HG02840 (cell line): Measurements from ENCODE around the gene PRAMEF11.
"Not testable (repeated sequence)": the region's sequence is repeated elsewhere in the genome, so short reads cannot be mapped to it uniquely, and the experiment has no call there.

Experiments used
- ATAC-seq: cut with Tn5 transposase; IDR thresholded peaks from one replicate; pipeline ENCODE4 v1.9.1; 2021; ENCODE audit warnings: mild to moderate bottlenecking, moderate library complexity, moderate number of reproducible peaks; ENCODE audit not compliant: unreplicated experiment, low FRiP score

Gene PRAMEF11

GRCh38 chr1:12831310-12831709, at the start of gene PRAMEF11:
PRAMEF11 (minus strand) TSS chr1:12831410; CDS start chr1:12828789, 2,621 bp downstream.
- not testable (repeated sequence) for ATAC-seq

GRCh38 chr1:12878453-12878852, 47.2 kb upstream of the PRAMEF11 start:
- ATAC-seq: not testable (repeated sequence)

DNA sequence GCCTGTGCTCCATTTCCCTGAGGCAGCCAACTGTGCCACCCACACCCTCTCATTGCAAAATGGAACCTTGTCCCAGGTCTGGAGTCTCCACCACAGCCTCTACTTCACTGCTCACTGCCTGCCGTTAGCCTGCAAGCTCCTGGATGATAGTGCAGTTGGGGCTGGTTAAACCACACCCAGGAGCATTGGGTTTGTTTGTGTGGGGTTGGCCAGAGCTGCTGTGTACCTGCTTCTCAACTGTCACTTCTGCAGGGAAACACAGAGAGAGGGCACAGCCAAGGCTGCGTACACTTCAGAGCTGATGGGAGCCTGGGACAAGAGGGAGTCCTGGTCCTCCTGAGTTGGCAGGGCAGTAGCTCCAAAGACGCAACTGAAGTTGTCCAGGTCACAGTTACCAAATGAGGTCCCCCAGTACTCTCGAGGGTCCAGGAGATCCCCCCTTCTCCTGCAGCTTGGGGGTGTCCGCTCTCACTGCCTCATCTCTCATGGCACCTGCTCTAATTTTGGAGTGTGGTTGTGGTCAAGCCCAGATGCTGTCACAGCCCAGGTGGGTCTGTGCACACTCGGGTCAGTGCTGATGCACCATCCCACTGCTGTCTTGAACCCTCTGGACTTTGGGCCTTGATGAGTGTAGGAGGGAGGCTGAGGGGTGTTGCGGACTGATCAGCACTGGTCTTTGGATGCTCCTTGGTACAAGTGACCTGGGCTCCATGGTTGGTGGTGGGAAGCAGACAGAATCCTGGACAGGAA, 32.1 kb upstream of the PRAMEF11 start:
- ATAC-seq: not testable (repeated sequence)

DNA sequence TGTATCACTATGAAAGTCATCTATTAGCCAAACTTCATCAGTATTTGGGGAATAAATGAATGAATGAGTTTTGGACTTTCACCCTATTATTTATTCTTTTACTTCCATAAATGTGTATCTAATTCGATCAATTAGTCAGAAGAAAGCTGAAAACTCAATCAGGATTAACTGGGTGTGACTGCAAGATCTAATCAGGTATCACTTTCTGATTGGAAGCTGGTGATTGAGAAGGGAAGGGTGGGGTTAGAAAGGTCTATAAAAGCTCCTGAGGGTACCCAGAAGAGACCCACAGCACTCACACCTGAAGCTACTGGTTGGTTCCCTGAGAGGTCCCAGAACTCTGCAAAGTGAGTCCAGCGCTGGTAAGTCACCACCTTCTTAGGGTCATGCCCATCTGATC, 25.6 kb upstream of the PRAMEF11 start, which contains the start of gene PRAMEF2:
PRAMEF2 (plus strand) TSS at position 301 of the 400 bp plus-strand sequence. CDS start 1,924 bp downstream, outside the sequence.
- not testable (repeated sequence) for ATAC-seq

- ATAC-seq: no peak
Measured at GRCh38 chr1:12851779-12852178, 20.6 kb upstream of the PRAMEF11 start.

GRCh38 chr1:12848620-12849019, 17.4 kb upstream of the PRAMEF11 start, which contains the start of gene HNRNPCL1:
HNRNPCL1 (minus strand) TSS chr1:12848720; CDS start chr1:12848289, 431 bp downstream.
- not testable (repeated sequence) for ATAC-seq

DNA sequence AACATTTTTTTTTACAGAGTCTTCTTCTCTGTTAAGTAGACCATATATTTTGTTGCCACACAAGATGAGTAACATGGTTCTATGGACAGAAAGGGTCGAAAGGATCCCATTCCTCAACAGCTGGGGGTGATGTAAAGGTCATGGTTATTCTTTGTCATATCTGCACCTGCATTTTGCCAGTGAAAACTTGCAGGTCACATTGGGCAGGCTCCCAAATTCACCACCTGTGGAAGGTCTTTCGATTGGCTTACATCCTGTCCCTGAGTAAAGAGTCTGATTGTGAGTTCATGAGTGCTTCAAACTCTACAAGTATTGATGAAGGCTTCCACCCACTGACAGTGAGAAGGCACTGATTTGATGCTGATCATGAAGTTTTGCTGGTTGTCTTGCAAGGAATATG, 2.0 kb upstream of the PRAMEF11 start:
- ATAC-seq: not testable (repeated sequence)

DNA sequence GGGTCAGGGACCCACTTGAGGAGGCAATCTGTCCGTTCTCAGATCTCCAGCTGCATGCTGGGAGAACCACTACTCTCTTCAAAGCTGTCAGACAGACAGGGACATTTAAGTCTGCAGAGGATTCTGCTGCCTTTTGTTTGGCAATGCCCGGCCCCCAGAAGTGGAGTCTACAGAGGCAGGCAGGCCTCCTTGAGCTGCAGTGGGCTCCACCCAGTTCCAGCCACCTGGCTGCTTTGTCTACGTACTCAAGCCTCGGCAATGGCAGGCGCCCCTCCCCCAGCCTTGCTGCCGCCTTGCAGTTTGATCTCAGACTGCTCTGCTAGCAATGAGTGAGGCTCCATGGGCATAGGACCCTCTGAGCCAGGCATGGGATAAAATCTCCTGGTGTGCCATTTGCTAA, 12.1 kb downstream of the PRAMEF11 start:
- ATAC-seq: not testable (repeated sequence)

- ATAC-seq: no peak
Measured at GRCh38 chr1:12811409-12811784, 19.8 kb downstream of the PRAMEF11 start.

DNA sequence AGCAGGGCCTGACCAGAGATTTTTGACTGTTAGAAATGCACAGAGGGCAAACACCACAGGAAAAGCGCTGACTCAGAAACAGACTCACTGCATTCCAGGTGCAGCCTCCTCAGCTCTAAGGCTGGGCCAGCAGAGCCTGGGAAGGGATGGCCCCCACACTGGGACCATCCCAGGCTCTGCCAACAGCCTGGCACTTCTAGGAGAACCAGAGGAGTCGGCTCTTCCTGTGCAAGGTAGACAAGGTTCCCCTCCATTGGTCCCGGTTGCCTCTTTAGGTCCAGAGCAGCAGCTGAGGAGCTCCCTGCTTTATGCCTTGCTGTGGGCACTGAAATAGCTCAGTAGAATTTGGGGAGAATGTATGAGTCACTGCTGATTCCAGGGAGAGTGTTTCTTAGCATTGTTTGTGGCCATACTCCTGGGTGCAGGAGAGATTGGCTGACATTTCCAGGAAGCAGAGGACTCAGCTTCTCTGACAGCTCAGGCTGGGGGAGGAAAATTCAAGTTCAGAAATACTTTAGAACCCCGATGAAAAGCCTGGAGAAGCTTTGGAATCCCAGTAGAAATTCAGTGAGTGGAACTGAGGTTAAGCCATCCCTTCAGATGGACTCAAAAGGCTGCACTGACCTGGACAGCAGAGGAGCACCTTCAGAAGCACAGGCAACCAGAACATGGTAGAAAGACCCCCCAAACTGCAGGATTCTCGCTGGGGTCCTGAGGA, 20.4 kb downstream of the PRAMEF11 start:
- no peak for ATAC-seq

GRCh38 chr1:12809933-12810332, 21.3 kb downstream of the PRAMEF11 start:
- ATAC-seq: no peak

DNA sequence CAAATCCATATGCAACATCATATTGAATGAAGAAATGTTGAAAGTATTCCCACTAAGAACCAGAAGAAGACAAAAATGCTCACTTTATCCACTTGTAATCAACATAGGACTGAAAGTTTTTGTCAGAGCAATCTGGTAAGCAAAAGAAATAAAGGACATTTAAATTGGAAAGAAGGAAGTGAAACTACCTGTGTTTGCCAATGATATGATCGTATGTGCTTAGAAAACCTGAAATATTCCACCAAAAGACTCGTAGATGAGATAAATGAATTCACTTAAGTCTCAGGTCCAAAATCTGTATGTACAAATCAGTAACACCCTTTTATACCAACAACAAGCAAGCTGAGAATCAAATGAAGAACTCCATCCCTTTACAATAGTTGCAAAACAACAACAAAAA, 31.5 kb downstream of the PRAMEF11 start:
- no peak for ATAC-seq

GRCh38 chr1:12798911-12799310, 32.3 kb downstream of the PRAMEF11 start:
- no peak for ATAC-seq

GRCh38 chr1:12791097-12791496, 40.1 kb downstream of the PRAMEF11 start, which contains the start of gene PRAMEF1:
PRAMEF1 (plus strand) TSS chr1:12791397; CDS start chr1:12793228, 1,831 bp downstream.
- ATAC-seq: not testable (repeated sequence)

- ATAC-seq: not testable (repeated sequence)
Measured at GRCh38 chr1:12784729-12785128, 46.5 kb downstream of the PRAMEF11 start.

DNA sequence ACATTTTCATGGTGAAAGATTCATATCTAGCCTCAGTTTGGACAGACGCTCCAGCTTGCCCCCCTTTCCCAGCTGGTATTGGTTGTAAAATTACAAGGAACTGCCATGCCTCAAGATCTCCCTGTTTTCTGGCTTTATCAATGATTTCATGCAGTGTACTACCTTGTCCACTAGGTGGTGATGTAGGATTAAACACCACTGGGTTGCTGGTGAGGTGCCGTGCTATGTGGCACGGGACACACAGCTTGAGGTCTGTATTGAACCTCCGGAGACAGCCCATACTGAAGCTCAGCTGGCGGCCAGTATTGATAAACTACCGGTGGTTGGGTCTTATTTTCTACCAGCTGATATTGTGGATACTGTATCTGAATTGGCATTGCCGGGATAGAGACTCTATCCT, 47.4 kb downstream of the PRAMEF11 start:
- not testable (repeated sequence) for ATAC-seq

DNA sequence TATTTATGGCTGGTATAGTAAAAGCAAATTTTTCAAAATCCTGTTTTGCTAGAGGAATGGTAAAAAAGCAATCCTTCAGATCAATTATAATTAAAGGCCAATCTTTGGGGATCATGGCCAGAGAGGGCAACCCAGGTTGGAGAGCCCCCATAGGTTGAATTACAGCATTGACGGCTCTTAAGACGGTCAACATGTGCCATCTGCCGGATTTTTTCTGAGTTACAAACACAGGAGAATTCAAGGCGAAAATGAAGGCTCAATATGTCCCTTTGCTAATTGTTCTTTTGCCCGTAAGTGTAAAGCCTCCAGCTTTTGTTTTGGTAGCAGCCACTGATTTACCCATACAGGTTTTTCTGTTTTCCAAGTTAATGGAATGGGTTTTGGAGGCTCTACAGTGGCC, 49.7 kb downstream of the PRAMEF11 start:
- not testable (repeated sequence) for ATAC-seq

- no peak for ATAC-seq
Measured at GRCh38 chr1:12778907-12779306, 52.3 kb downstream of the PRAMEF11 start.

DNA sequence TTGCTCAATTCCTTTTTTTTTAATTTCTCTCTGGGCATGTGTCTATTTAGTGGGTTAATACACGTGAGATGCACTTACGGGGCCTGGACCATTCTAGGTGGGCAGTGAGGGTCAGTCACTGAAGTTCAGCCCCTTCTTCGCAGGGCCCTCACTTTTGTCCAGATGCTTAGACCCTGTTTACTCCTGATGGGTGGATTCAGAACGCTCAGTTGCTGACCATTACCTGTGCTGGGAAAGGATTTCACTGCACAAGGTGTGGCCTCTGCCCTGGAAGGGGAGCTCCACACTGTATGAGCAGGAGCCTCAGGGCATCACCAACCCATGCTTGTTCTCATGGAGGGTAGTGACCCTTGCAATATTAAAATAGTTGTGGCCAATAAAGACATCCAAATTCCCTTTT, 53.1 kb downstream of the PRAMEF11 start:
- ATAC-seq: no peak

DNA sequence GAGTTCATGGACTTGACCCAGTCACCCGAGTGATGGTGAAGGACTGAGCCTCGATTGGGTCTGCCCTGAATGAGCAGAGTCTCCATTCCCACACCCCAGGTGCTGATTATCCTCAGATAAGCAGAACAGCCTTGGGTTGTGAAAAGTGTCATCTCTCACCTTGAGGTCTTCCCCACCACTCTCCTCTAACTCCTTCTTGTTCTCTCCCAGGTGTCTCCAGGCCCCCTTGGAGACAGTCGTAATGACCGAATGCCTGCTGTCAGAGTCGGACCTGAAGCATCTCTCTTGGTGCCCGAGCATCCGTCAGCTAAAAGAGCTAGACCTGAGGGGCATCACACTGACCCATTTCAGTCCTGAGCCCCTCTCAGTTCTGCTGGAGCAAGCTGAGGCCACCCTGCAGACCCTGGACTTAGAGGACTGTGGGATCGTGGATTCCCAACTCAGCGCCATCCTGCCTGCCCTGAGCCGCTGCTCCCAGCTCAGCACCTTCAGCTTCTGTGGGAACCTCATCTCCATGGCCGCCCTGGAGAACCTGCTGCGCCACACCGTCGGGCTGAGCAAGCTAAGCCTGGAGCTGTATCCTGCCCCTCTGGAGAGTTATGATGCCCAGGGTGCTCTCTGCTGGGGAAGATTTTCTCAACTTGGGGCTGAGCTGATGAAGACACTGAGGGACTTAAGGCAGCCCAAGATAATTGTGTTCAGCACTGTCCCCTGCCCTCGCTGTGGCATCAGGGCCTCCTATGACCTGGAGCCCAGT, 54.2 kb downstream of the PRAMEF11 start:
- ATAC-seq: no peak

DNA sequence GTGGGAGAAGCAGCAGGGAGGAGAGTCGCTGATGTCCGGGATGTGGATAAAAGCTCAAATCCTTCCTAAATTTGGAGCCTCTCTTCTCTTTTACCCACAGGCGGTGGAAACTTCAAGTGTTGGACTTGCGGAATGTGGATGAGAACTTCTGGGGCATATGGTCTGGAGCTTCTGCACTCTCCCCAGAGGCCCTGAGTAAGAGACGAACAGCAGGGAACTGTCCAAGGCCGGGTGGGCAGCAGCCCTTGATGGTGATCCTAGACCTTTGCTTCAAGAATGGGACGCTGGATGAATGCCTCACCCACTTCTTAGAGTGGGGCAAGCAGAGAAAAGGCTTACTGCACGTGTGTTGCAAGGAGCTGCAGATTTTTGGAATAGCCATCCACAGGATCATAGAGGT, 55.8 kb downstream of the PRAMEF11 start:
- ATAC-seq: no peak
